Testis (tissue), 2 donors: Measurements from ENCODE around the gene GADD45G.

Source experiments
- POLR2A ChIP-seq: fragments of 450-650 bp; IDR thresholded peaks from one replicate; pipeline ENCODE4 v1.6.1; 2017; ENCODE audit warnings: antibody characterized with exemption, mild to moderate bottlenecking, moderate library complexity
- TF ChIP-seq, protein P1 (sequence below), 3 experiments: fragments of 450-650 bp in 2 of 3; fragments of 200-600 bp in 1 of 3; sonication (generic) in 1 of 3; IDR thresholded peaks; one replicate each; pipeline ENCODE4 v1.5.1; 2016 to 2019; ENCODE audit warnings: antibody characterized with exemption in 3 of 3, mild to moderate bottlenecking in 2 of 3, moderate library complexity in 1 of 3

DNA sequence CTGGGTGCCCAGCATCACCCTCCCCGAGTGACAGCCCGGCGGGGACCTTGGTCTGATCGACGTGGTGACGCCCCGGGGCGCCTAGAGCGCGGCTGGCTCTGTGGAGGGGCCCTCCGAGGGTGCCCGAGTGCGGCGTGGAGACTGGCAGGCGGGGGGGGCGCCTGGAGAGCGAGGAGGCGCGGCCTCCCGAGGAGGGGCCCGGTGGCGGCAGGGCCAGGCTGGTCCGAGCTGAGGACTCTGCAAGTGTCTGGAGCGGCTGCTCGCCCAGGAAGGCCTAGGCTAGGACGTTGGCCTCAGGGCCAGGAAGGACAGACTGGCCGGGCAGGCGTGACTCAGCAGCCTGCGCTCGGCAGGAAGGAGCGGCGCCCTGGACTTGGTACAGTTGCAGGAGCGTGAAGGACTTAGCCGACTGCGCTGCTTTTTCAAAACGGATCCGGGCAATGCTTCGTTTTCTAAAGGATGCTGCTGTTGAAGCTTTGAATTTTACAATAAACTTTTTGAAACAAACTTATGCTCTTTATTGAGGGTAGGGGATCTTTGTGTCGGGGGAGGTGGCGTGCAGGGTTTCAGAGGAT, 1.3 kb downstream of the GADD45G start:
- TF ChIP-seq, protein P1, sequence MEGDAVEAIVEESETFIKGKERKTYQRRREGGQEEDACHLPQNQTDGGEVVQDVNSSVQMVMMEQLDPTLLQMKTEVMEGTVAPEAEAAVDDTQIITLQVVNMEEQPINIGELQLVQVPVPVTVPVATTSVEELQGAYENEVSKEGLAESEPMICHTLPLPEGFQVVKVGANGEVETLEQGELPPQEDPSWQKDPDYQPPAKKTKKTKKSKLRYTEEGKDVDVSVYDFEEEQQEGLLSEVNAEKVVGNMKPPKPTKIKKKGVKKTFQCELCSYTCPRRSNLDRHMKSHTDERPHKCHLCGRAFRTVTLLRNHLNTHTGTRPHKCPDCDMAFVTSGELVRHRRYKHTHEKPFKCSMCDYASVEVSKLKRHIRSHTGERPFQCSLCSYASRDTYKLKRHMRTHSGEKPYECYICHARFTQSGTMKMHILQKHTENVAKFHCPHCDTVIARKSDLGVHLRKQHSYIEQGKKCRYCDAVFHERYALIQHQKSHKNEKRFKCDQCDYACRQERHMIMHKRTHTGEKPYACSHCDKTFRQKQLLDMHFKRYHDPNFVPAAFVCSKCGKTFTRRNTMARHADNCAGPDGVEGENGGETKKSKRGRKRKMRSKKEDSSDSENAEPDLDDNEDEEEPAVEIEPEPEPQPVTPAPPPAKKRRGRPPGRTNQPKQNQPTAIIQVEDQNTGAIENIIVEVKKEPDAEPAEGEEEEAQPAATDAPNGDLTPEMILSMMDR (IDR thresholded peaks at IDR 0.05) = no peak
- TF ChIP-seq POLR2A = no peak
